ENCODE data around the gene PSME3.

GRCh38 chr17:42845556-42845917, 12.3 kb downstream of the PSME3 start:
- TF ChIP-seq, protein P1, sequence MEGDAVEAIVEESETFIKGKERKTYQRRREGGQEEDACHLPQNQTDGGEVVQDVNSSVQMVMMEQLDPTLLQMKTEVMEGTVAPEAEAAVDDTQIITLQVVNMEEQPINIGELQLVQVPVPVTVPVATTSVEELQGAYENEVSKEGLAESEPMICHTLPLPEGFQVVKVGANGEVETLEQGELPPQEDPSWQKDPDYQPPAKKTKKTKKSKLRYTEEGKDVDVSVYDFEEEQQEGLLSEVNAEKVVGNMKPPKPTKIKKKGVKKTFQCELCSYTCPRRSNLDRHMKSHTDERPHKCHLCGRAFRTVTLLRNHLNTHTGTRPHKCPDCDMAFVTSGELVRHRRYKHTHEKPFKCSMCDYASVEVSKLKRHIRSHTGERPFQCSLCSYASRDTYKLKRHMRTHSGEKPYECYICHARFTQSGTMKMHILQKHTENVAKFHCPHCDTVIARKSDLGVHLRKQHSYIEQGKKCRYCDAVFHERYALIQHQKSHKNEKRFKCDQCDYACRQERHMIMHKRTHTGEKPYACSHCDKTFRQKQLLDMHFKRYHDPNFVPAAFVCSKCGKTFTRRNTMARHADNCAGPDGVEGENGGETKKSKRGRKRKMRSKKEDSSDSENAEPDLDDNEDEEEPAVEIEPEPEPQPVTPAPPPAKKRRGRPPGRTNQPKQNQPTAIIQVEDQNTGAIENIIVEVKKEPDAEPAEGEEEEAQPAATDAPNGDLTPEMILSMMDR (IDR thresholded peaks at IDR 0.05), result no peak
- no peak for TF ChIP-seq FOSL2 (IDR thresholded peaks at IDR 0.05; ENCODE audit: borderline replicate concordance, low read depth)
- no peak for TF ChIP-seq SIN3A (IDR thresholded peaks at IDR 0.05; ENCODE audit: borderline replicate concordance, low read depth, low read length)
- no peak for TF ChIP-seq MXI1 (IDR thresholded peaks at IDR 0.05; ENCODE audit: low read depth, low read length)
- no peak for TF ChIP-seq TAF1 (IDR thresholded peaks at IDR 0.05; ENCODE audit: borderline replicate concordance, low read depth, low read length)
- no peak for TF ChIP-seq RXRA (IDR thresholded peaks at IDR 0.05; ENCODE audit: borderline replicate concordance, low read depth)
- TF ChIP-seq RAD21 (IDR thresholded peaks at IDR 0.05; ENCODE audit: low read length), result no peak
- TF ChIP-seq, protein P2, sequence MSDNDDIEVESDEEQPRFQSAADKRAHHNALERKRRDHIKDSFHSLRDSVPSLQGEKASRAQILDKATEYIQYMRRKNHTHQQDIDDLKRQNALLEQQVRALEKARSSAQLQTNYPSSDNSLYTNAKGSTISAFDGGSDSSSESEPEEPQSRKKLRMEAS (IDR thresholded peaks at IDR 0.05; ENCODE audit: low read depth), result no peak
- TF ChIP-seq FOXM1 (IDR thresholded peaks at IDR 0.05; ENCODE audit: low read depth), result no peak
- TF ChIP-seq TEAD4 (IDR thresholded peaks at IDR 0.05; ENCODE audit: borderline replicate concordance, insufficient read depth), result no peak
